NCI-H1048 (cell line): ENCODE measurements around the gene OR4D9.
"Not testable (repeated sequence)": the region's sequence is repeated elsewhere in the genome, so short reads cannot be mapped to it uniquely, and the experiment has no call there.

ENCODE experiments used
- DNase-seq: peaks from one replicate; lab custom pipeline; 2025; lab: John Stamatoyannopoulos, UW

OR4D9 gene

DNA sequence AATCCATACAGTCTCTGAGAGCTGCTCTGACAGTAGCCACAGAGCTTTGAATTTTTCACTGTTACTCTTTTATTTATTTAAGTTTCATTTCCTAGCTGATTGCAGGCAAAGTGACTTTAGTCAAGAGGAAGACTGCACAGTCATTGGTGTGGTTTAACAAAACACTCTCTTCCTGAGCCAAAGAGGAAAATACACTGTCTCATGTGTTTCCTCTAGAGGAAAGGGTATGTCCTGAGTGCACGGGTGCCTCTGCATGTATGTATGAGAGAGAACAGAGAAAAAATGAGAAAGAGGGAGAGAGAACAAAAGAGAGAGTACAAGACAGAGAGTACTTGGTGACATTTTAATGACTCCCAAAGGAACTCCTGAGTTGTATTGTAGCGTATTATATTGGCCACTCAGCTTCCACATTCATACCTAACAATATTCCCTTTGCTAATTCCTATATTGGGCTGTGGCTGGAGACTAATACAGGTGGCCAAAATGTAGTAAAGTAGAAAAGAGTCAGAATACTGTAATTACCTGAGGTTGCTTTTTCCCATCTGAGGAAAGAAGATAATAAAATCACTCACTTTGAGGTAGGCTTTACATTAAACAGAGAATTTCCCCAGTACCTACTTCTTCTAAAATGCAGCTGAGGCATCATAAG lies at the start of gene OR4D9:
Gene OR4D9 (plus strand): TSS at position 599 of the 649 bp plus-strand sequence. CDS start 3,374 bp downstream, outside the sequence.
- DNase-seq: no peak

DNA sequence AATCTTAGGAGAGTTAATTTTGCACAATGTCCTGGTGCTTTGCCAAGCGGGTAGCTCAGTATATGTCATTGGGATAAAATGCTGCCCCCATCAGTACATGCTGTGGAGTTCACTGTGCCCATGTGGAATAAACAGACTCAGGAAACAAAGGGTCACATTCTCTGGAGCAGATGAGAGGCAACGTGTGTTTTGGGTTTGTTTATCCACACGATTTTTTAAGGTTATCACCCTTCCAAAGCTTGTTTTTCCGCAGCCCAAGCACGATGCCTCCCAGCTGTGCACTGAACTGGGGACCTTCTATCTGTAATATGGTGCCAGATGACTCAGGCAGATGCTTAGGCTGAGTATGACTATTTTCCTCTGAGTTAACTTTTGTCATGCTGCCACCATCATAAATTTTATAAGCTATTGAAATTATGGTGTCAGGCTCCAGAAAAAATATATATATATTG lies 48.1 kb upstream of the OR4D9 start:
- DNase-seq: no peak

DNA sequence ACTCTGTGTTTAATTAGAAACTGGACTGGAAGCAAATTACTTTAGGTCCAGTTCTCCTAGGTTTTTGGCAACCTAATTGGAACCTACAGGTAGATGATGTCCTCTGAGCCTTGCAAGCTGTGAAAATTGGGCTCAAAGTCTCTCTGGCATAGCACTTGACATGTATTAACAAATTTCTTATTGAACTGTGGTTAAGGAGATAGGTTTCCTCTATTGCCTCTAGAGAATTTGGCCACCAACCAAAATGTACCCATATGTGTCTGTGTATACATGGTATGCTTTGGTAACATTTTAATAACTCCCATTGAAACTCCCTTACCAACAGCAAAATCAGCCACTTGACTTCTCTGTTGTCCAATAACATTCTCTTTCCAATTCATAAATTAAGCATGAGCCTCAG lies 38.3 kb upstream of the OR4D9 start, which contains the start of gene OR4D10:
Gene OR4D10 (plus strand): TSS at position 301 of the 400 bp plus-strand sequence. CDS start 4,115 bp downstream, outside the sequence.
- DNase-seq: no peak

DNA sequence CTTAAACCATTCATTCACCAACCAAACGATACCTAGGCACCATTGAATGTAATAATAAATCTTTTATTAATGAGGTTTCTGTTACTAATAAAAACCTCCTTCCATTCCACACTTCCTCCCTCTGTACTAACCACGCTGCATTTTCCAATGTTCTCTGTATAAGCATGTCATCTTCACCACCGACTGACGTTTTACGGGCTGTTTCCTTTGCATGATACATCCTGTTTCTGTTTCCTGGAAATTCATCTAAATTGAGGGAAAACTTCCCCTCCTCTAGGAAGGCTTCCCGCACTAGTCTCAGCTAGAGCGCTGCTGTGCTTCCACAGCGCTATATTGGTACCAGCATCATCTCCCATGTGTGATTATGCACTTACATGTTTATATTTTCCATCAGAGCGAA lies 36.2 kb upstream of the OR4D9 start:
- no peak for DNase-seq

DNA sequence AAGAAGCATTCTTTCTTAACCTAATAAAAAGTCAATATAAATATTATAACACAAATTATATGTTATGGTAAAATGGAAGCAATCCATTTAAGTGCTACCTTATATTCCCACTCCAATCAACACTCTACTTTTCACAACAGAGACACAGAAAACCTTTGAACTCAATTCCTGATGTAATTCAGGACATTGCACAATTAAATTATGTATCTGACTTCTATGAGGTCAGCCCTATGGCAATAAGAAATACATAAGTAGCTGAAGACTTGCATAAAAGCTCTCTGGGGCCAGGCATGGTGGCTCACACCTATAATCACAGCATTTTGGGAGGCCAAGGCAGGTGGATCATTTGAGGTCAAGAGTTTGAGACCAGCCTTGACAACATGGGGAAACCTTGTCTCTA lies 31.4 kb upstream of the OR4D9 start:
- no peak for DNase-seq

DNA sequence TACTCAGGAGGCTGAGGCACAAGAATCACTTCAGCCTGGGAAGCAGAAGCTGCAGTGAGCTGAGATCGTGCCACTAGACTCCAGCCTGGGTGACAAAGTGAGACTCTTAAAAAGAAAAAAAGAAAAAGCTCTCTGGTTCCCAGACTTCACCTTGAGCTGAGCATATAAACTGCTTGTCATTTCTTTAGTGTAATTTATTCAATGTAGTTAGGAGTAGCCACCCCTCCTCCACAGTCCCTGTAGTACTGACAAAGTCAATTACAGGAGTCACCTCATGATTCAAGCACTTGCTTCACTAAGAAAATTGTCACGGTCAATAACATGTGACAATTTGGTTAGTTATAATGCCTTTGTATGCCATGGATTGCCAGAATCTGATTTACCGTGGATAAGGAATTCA lies 31.0 kb upstream of the OR4D9 start:
- DNase-seq: no peak

DNA sequence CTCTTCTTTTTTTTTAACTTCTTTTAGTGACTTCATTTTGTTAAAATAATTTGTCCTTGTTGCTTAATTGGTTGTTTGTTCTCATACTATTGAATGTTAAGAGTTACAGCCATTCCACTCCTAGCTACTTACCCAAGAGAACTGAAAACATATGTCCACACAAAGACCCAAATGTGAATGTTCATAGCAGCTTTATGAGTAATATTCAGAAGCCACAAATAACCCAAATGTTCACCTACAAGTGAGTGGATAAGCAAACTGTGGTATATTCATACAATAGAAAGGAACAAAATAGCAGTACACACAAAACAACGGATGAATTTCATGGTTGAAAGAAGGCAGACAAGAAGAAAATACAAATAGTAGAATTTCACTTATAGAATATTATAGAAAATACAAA lies 9.4 kb upstream of the OR4D9 start:
- no peak for DNase-seq

DNA sequence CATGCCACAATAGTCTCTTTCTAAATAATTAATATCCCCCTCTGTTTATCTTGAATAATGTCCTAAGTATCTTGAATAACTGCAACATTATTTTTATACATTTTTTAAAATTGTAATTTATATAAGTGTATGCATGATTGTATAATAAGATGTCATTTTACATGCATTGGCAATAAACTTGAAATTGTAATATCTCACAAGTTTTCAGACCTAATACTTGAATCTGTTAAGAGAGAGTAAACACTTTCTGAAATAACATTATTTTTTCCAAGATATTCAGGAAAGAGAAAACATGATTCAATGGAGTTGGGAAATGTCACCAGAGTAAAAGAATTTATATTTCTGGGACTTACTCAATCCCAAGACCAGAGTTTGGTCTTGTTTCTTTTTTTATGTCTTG lies 8.1 kb upstream of the OR4D9 start, which contains the start of gene OR4D11:
Gene OR4D11 (plus strand): TSS at position 301 of the 400 bp plus-strand sequence. CDS start 0 bp downstream, at position 301.
- no peak for DNase-seq

DNA sequence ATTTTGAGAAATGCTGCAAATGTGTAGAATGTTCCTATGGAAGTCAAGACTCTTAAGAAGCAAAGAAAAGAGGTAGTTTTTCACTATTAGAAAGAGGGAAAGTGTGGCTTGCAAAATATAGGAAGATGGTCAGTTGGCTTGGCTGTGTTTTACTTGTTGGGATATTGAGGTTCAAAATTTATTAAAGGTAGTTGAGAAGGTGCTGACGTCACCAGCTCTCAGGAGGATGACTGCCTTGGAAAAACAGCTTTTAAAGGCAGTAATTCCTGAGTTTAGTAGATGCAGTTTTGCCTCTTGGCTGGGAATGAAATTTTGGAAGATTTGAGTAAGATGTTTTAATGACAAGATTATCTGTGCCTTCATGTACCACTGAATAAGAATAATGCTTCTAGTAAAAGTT lies 336 bp downstream of the OR4D9 start:
- DNase-seq: no peak

DNA sequence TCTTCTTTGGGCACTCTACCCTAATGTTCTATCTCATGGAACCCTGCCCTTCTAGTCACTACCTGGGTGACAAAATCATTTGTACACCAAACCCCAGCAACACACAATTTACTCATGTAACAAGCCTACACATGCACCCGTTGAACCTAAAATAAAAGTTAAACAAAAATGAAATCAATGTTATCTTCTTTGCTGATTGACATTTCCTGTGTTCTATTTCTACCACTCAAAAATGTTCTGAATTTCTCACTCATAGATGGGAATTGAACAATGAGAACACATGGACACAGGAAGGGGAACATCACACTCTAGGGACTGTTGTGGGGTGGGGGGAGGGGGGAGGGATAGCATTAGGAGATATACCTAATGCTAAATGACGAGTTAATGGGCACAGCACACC lies 8.8 kb downstream of the OR4D9 start:
- not testable (repeated sequence) for DNase-seq

DNA sequence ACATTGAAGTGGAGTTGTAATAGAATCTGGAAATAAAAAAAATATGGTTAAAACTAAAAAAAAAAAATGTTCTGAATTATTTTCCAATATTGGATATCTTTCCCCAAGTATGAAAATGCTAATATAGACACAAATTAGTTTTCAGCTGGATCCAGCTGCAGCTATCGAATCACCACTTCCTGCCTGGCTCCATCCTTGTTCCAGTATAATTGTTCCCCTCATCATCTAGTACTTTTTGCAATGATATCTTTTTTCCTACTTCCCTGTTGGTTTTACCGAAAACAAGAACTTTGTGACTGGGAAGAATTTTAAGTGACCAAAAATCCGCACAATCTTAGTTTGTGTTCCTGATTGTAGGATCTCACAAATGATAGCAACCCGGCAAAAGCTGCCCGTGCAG lies 9.4 kb downstream of the OR4D9 start:
- DNase-seq: no peak

DNA sequence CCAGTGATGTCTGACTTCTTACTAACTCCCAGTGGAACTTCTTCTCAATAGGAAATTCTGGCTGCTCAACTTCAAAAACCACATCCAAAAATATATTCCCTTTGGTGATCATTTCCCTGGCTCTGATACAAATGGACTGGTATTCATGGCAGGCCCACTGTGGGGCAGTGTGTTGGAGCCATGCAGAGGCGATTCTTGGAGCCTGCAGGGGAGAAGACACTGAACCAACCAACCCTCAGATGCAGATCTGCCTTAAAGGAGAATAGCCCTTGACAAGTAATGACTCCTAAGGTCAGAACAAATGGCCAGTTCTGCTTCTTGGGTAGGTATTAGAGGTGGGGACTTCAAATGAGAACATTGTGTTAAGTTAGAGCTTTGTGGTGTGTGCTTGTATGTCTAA lies 12.2 kb downstream of the OR4D9 start:
- no peak for DNase-seq

DNA sequence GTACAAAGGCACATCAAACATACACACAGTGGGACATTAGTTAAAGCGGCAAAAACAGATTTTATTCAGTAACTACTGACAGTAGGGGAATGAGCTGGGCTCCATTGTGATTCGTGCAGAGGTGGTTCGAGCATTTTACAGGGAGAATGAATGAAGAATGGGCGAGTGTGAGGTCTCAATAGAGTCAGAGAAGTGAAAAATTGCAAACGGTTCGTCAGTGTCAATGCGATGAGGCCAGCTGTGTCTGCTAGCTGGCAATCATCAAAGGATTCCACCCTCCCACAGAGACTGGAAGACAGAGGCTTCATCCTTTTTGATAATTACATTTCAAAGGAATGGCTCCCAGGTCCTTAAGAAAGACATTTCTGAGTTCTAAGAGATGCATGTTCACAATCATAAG lies 17.4 kb downstream of the OR4D9 start:
- no peak for DNase-seq

DNA sequence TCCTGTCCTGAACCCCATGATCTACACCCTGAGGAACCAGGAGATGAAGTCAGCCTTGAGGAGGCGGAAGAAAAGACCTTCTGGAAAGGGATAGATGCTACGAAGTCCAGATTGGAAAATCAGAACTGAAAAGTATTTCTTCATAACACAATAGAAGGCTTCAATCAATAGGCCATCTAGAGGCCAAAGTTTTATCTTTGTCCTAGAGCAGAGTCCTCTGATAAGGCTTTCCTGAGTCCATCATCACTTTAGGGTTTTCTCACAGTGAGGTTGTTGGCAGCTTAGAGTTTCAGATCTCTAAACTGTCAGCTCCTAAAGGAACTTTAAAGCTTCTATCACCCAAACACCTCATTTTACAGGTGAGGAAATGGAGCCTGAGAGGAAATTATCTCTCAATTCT lies 21.3 kb downstream of the OR4D9 start:
- DNase-seq: no peak

DNA sequence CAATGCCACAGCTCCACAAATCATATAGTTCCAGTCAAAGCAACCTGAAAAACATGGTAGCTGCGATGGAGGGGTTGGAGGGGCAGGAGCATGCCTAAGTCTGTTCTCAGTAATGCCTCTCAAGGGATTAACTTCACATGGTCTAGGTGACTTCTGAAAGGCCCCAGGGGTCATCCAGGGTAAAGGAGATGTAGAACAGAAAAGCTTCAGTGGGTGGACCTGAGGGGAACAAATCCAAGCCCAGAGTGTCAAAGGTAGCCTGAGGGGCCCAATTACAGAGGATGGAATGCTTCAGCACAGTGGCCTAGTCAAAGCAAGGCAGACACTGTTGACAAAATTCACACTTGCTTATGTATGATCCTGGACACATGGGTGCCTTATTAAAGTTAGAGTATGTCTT lies 23.3 kb downstream of the OR4D9 start:
- DNase-seq: no peak

DNA sequence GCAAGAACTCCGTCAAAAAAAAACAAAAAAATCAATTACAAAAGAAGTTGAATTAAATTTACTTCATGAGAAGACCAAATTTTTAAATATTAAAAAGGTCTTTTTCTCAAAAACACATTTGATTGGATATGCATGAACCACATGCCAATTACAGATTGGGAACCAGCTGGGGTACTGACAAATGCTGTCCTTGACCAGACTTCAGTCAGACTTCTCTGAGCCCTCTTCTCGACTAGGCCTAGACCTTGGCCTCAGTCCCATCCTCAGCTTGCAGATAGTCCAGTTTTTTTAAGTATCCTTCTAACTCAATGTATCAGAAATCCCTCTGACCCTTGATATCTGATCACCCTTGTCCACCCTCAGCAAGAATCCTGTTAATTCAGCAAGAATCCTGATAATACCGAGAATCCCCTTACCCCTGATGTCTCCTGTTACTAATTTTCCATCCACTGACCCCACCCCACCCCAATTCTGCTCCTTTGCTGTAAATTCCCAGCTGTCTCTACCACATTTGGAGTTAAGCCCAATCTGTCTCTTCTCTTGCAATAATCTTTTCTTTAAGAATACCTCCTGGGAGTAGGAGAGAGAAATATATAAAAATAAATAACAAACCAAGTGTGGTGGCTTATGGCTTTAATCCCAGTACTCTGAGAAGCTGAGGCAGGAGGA lies 30.9 kb downstream of the OR4D9 start:
- DNase-seq: no peak

DNA sequence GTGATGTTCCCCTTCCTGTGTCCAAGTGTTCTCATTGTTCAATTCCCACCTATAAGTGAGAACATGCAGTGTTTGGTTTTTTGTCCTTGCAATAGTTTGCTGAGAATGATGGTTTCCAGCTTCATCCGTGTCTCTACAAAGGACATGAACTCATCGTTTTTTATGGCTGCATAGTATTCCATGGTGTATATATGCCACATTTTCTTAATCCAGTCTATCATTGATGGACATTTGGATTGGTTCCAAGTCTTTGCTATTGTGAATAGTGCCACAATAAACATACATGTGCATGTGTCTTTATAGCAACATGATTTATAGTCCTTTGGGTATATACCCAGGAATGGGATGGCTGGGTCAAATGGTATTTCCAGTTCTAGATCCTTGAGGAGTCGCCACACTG lies 32.4 kb downstream of the OR4D9 start:
- DNase-seq: not testable (repeated sequence)

DNA sequence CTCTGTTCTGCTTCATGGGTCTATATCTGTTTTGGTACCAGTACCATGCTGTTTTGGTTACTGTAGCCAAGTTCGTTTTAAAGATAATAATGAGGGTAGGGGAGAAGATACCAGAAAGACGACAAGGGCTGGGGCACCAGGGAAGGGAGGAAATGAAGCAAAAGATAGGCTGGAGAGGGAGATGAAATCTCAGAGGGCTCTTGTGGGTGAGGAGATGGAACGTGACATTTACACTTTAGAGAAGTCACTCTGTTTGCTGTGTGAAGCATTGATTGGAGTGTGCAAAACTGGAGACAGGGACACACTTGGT lies 33.5 kb downstream of the OR4D9 start:
- no peak for DNase-seq

DNA sequence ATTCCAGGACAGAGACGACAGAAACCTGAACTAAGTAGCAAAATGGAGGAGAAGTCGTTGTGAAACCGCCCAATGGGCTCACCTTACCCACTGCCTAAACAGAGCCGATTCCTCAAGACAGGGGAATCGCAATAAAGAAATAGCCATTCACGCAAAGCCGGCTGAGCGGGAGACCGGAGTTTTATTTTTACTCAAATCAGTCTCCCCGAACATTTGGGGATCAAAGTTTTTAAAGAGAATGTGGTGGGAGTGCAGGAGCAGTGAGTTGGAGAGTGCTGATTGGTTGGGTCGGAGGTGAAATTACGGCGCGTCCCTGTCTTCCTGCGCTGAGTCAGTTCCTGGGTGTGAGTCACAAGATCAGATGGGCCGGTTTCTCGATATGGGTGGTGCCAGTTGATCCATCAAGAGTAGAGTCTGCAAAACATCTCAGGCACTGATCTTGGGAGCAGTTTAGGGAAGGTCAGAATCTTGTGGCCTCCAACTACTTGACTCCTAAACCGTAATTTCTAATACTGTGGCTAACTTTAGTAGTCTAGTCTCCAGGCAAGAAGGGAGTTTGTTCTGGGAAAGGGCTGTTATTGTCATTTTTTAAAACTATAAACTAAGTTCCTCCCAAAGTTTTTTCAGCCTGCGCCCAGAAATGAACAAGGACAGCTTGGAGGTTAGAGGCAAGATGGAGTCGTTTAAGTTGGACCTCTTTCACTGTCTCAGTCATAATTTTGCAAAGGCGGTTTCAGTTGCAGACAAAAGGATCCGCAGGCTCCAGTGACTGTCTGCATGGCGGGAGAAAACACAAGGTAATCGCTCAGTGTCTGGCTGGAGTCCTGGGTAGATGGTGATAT lies 34.1 kb downstream of the OR4D9 start:
- DNase-seq: no peak

DNA sequence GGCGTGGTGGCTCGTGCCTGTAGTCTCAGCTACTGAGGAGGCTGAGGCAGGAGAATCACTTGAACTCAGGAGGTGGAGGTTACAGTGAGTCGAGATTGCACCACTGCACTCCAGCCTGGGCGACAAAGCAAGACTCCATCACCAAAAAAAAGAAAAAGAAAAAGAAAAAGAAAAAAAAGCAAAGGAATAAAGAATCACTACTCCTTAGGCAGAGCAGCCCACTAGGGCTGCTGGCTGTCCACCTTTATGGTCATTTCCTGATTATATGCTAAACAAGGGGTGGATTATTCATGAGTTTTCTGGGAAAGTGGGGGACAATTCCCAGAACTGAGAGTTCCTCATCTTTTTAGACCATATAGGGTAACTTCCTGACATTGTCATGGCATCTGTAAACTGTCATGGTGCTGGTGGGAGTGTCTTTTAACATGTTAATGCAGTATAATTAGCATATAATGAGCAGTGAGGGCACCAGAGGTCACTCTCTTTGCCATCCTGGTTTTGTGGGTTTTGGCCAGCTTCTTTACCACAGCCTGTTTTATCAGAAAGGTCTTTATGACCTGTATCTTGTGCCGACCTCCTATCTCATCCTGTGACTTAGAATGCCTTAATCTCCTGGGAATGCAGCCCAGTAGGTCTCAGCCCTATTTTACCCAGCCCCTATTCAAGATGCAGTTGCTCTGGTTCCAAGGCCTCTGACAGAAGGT lies 36.4 kb downstream of the OR4D9 start:
- not testable (repeated sequence) for DNase-seq

DNA sequence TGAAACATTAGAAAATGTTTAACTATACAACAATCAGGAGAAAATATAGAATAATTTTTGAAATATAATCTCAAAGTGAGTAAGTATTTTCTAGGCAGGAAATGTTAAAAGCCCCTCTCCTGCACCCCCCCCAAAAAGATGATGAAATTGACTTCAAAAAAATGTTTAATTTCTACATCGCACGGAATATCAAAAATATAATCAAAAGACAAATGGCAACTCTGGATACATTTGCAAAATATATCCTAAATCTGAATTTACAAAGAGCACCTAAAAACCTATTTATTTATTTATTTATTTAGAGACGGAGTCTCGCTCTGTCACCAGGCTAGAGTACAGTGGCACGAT lies 36.9 kb downstream of the OR4D9 start:
- no peak for DNase-seq

DNA sequence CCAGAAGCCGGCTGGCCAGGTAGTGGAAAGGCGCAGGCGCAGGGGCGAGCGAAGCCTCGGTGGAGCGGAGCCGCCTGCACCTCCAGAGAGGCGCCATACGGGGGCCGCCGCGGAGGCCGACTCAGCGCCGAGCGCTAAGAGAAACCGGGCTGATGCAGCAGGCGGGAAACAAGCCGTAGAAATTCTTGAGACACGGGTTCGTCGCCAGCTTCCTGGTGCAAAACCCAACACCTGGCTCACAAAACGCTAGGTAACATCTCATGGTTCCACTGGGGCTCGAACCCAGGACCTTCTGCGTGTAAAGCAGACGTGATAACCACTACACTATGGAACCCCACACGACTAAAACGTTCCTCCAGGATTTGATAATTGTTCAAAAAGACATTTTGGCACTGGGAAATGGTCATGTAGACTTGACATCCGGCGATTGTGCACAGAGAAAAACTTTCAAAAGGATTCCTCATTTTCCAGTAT lies 39.1 kb downstream of the OR4D9 start:
- DNase-seq: no peak
